GM12865 (cell line): Measurements from ENCODE around the gene KCNJ6.
A peak's percentile ranks its signal among the peaks of the same experiment; 100 is the strongest.

Source experiments
- DNase-seq: peaks from one replicate; pipeline ENCODE4 v3.0.0; 2010; ENCODE audit warnings: low read depth
- H3K4me3 ChIP-seq: 2 replicates; pipeline ENCODE4 v1.5.1; 2011; ENCODE audit warnings: mild to moderate bottlenecking, low read depth, low read length, control low read depth
- TF ChIP-seq, protein P1 (sequence below): IDR thresholded peaks from 2 replicates; pipeline ENCODE4 v1.5.1; 2011; ENCODE audit warnings: low read length, control low read depth, low read depth, inconsistent platforms; ENCODE audit not compliant: insufficient read depth; ENCODE audit errors: missing control alignments

Gene KCNJ6

GRCh38 chr21:37869661-37870060 lies 46.6 kb downstream of the KCNJ6 start:
- no peak overlapping the region for H3K4me3 ChIP-seq
- TF ChIP-seq, protein P1, sequence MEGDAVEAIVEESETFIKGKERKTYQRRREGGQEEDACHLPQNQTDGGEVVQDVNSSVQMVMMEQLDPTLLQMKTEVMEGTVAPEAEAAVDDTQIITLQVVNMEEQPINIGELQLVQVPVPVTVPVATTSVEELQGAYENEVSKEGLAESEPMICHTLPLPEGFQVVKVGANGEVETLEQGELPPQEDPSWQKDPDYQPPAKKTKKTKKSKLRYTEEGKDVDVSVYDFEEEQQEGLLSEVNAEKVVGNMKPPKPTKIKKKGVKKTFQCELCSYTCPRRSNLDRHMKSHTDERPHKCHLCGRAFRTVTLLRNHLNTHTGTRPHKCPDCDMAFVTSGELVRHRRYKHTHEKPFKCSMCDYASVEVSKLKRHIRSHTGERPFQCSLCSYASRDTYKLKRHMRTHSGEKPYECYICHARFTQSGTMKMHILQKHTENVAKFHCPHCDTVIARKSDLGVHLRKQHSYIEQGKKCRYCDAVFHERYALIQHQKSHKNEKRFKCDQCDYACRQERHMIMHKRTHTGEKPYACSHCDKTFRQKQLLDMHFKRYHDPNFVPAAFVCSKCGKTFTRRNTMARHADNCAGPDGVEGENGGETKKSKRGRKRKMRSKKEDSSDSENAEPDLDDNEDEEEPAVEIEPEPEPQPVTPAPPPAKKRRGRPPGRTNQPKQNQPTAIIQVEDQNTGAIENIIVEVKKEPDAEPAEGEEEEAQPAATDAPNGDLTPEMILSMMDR, result no peak
- DNase-seq, result no peak

GRCh38 chr21:37868446-37869295 lies 47.6 kb downstream of the KCNJ6 start:
- no peak for DNase-seq
- no peak overlapping the region for H3K4me3 ChIP-seq
- TF ChIP-seq, protein P1, result no peak

DNA sequence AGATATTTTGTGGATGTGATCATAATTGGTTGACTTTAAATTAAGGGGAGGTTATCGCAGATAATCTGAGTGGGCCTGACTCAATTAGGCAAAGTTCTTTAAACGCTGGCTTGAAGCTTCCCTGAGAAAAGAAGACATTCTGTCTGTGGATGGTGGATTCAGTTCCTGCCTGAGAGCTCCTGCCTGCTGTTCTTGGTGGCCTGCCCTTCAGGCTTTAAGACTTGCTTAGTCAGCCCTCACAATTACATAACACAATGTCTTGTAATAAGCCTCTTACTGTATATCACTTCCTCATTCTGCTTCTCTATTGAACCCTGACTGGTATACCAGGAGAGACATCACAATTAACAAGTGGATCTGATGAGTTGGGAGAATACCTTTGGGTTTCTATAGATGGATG lies 50.2 kb downstream of the KCNJ6 start:
- TF ChIP-seq, protein P1, result no peak
- DNase-seq, result peak; percentile 16

GRCh38 chr21:37865156-37865555 lies 51.1 kb downstream of the KCNJ6 start:
- no peak for DNase-seq

More for the DNA sequence above, 50.2 kb downstream of the KCNJ6 start:
- no peak overlapping the region for H3K4me3 ChIP-seq

GRCh38 chr21:37863842-37864241 lies 52.4 kb downstream of the KCNJ6 start:
- no peak overlapping the region for H3K4me3 ChIP-seq
- TF ChIP-seq, protein P1, result no peak
- DNase-seq, result peak; percentile 40

More at GRCh38 chr21:37865156-37865555, 51.1 kb downstream of the KCNJ6 start:
- no peak overlapping the region for H3K4me3 ChIP-seq
- TF ChIP-seq, protein P1, result no peak

DNA sequence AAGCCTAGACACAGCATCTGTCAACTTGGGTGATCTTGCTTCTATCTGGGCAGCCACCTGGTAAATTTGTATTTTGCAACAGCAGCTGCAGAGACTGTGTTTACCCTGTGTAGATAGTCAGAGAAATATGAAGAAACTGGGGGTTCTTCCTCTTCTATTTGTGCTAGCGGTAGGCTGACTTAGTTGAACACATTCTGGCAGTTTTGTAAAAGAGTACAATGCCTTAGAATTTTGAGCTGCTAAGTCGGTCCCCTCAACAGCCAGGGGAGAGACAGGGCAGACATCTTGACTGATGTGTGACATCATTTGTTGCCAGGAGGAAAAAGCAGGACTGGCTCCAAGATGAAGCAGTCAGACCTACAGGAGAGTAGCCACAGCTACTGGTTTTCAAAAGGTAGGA lies 53.7 kb downstream of the KCNJ6 start:
- H3K4me3 ChIP-seq, result no peak overlapping the region
- DNase-seq, result peak; percentile 35
- TF ChIP-seq, protein P1, result no peak
